HFF-Myc (cell line): ENCODE data around the gene IL18BP.

Experiments used
- DNase-seq: peaks from one replicate; pipeline ENCODE4 v3.0.0-alpha.2; 2011; ENCODE audit warnings: low read depth; ENCODE audit errors: extremely low read depth
- H3K4me3 ChIP-seq: replicated peaks from 2 replicates; pipeline ENCODE4 v1.5.1; 2011; ENCODE audit warnings: low read depth, mild to moderate bottlenecking, control low read depth, low read length
- TF ChIP-seq, protein P1 (sequence below): IDR thresholded peaks from 2 replicates; pipeline ENCODE4 v1.5.1; 2012; ENCODE audit warnings: mild to moderate bottlenecking, low read depth, low read length, control low read depth; ENCODE audit errors: missing control alignments

The IL18BP gene

DNA sequence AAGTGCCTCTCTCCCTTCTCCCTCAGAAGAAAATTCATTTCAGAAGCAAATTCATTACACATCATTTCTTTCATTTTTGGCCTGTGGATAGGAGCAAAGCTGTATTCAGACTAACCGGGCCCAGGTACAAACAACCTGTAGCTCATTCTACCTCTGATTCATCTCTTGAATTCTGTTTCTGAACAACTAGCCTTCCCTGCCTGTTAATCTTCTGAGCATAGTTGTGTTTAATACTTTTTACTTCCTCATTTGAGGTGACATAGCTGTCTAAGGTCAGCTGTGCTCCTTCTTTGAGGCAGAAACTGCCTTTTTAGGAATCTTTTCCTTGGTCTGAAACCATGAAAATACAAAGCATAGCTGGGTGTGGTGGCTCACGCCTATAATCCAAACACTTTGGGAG lies 12.6 kb upstream of the IL18BP start:
- TF ChIP-seq, protein P1, sequence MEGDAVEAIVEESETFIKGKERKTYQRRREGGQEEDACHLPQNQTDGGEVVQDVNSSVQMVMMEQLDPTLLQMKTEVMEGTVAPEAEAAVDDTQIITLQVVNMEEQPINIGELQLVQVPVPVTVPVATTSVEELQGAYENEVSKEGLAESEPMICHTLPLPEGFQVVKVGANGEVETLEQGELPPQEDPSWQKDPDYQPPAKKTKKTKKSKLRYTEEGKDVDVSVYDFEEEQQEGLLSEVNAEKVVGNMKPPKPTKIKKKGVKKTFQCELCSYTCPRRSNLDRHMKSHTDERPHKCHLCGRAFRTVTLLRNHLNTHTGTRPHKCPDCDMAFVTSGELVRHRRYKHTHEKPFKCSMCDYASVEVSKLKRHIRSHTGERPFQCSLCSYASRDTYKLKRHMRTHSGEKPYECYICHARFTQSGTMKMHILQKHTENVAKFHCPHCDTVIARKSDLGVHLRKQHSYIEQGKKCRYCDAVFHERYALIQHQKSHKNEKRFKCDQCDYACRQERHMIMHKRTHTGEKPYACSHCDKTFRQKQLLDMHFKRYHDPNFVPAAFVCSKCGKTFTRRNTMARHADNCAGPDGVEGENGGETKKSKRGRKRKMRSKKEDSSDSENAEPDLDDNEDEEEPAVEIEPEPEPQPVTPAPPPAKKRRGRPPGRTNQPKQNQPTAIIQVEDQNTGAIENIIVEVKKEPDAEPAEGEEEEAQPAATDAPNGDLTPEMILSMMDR = no peak
- no peak overlapping the region for H3K4me3 ChIP-seq
- no peak for DNase-seq

DNA sequence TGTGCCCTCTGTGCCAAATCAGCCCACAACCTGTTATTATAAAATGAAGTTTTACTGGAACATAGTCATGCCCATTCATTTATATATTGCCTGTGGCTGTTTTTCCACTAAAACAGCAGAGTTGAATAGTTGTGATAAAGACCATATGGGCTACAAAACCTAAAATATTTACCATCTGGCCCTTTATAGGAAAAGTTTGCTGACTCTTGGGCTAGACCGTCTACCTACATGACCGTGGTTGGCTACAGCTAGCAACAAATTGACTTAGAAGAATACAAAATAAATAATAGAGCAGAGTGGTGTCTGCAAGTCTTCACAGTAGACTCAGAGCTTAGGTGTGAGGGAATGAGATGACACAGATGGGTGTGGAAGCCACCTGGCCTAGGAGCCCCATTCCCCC lies 11.2 kb upstream of the IL18BP start:
- H3K4me3 ChIP-seq = no peak overlapping the region
- DNase-seq = no peak
- TF ChIP-seq, protein P1 = no peak

- no peak overlapping the region for H3K4me3 ChIP-seq
- DNase-seq = peak; percentile 37
- TF ChIP-seq, protein P1 = no peak
Measured at GRCh38 chr11:71988050-71988449, 10.7 kb upstream of the IL18BP start.

- no peak overlapping the region for H3K4me3 ChIP-seq
- TF ChIP-seq, protein P1 = no peak
- no peak for DNase-seq
Measured at GRCh38 chr11:71990701-71991100, 8.0 kb upstream of the IL18BP start.

DNA sequence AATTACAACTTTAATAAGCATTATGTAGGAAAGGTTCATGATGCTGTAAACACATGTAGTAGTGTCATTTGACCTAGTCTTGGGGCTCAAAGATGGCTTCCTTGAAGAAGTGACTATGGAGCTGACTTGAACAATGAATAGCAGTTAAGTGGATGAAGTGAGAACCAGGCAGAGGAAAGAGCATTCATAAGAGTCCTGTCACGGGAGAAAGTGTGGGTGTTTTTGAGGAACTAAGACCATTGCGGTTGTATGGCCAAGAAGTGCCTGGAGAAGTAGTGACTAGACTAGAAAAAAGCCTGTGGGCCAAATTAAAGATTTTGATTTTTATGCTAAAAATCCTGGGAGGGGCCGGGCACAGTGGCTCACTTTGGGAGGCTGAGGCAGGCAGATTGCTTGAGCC lies 7.2 kb upstream of the IL18BP start:
- no peak overlapping the region for H3K4me3 ChIP-seq
- no peak for DNase-seq
- TF ChIP-seq, protein P1 = no peak

DNA sequence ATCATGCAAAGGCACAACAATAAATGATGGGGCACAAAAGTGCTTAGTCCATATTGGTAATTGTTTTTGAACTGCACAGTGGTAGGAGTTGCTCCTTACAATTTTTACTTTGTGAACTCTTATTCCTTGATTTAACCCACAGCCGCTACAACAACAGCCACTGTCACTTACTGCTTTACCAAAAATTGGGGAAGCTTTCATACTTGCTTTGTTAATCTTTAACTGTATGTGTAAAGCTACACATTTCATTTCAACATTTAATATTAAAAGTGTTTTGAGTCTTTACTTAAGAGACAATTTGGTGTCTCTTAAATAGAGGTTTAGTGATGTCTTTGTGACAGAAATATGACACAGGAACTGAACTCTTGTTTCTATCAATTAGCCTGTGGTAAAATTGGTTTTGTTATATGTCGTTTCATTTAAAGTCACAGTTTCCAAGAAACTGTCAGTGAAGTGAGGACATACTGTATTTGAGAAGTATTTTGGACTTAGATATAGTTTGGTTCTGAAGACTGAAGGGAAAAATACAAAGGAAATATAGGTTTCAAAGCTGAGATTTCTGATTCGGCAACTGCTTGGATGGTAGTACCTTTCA lies 6.5 kb upstream of the IL18BP start:
- TF ChIP-seq, protein P1 = no peak
- DNase-seq = no peak
- H3K4me3 ChIP-seq = no peak overlapping the region

- H3K4me3 ChIP-seq = no peak overlapping the region
- no peak for DNase-seq
- TF ChIP-seq, protein P1 = no peak
Measured at GRCh38 chr11:71994786-71995185, 3.9 kb upstream of the IL18BP start.
